SW 1271 (cell line): ENCODE measurements around the gene CMTM8.

ENCODE experiments used
- DNase-seq, 2 experiments: peaks; one replicate each; lab custom pipeline; 2025; lab: John Stamatoyannopoulos, UW

CMTM8 gene

DNA sequence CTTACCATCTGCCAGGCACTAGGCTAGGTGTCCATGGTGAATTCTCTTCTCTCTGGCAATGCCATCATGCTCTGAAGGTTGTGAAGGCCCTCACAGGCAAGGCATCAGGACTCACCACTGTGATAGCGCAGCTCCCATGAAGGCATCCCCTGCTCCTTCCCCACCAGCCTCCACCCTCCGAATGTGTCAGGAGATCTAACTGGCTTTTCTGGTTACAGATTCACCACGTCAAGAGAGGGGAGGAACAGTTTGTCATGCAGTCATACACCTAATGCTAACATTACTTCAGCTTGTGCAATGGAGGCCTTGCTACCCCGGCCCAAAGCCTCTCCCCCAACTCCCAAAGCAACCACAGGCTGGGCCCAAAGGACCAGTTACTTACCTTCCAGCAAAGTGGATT, 8.9 kb upstream of the CMTM8 start:
- no peak for DNase-seq

DNA sequence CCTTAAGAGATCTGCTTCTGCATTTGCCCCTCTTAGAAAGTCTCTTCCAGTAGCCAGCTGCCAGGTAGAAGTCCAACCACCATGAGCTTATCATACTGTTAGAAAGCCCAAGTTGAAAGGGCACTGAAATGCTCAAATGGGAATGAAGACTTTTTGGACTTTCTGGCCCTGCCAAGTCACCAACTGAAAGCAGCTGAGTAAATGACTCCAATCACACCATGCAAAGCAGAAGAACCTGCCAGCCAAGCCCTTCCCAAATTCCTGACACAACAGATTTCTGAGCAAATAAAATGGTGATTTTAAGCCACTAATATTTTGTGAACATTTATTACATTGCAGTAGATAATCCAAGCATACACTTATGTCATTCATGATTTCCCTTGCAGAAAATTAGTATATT, 2.1 kb upstream of the CMTM8 start:
- DNase-seq = no peak

DNA sequence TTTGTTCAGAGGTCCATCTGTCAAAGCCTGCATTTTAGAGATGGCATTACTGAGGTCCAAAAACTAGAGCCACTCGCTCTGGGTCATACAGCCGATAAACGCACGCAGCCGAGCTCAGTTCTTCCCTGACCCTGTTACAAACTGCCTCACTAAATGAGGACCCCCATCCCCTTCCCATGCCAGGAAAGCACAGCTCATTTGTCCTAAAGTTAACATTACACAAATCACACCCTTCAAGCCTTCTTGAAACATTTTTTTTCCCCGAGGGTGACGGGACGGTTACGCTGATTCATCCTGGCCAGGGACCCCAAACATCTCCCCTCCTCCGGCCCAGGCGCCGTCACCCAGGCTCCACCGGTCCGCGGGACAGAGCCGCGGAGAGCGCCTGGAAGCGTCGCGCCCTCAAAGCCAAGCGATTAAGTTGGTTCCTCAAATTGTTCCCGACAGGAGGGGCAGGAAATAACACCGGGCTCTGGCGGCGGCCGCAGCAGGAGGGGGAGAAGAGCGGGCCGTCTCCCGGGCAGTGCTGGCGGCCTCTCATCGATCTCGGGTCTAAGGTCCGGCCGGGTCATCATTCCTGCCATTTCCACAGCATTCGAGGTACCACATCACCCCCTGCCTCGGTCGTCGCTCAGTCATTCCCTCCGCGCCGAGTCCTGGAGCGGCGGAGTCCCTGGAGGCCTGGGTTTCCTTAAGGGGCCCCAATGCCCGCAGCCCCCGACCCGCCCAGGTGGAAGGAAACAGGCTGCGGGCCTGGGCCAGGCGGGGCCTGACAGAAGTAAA, 619 bp upstream of the CMTM8 start:
- DNase-seq = no peak

DNA sequence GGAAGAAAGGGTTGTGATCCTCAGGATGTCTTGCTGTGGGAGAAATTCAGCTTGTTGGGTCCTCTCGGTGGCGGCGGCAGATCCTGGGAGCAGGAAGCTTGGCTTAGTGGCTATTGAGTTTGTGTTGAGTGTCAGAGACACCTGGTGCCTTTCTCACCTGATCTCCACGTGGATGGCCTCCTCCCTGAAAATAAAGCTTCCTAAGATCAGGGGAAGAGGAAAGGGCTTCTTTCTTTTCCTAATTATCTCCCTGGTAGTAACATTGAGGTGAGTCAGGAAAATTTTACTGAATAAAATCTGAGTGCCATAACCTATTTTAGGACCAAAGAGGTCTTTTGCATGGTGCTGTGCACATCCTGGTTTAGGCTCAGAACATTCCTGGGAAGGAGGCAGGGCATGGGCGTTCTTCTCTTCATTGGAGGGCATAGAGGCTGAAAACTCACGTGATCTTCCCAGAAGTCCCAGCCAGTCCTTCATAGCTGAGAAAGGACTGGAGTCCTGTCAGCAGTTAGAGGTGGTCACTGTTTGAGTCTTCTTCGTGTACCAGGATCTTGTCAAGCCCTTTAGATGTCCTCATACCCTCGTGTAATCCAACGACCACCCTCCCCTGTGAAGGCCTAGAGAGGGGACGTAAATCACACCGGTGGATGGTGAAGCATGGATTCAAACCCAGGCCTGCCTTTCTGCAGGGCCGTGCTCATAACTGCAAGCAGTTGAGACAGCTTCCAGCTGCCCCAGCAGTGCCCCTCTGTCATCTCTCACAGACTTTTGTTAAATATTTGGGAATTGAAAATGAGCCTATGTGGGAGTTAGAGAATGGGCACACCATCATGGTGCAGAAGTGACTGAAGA, 1.1 kb downstream of the CMTM8 start:
- peak in 1 of 2 experiments; percentile 52 for DNase-seq

DNA sequence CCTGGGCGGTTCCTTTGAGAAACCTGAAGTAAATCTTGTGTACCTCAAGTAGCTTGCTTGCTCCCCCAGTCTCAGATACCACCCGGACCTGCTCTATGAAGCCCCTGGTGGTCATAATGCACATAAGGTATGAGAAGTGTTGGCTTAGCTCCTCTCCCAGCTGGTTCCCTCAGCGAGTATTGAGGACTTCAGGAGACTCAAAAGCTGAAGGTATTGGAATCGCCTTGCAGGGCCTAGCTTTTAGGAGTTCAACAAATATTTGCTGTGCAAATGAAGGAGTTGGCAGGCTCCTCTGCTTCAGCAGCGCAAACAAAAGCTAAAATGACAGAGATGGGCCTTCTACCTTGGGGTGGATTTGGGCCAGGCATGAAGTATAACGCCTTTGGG, 1.7 kb downstream of the CMTM8 start:
- peak; percentile 50 to 58 for DNase-seq

DNA sequence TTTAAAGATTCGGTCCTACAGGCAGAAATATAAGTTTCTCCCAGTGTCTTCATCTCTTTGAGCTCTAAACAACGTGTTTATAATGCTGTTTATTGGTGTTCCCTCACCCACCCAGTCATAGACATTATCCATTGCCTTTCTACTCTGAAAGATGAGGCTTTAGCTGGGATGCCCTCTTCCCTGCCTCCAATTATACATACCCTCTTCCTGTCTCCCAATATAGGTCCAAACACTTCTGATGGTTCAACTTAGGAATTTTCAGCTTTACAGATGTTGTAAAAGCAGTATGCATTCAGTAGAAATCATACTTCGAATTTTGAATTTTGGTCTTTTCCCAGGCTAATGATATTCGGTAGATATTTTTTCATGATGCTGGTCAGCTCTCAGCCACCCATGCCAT, 2.6 kb downstream of the CMTM8 start:
- DNase-seq = no peak

DNA sequence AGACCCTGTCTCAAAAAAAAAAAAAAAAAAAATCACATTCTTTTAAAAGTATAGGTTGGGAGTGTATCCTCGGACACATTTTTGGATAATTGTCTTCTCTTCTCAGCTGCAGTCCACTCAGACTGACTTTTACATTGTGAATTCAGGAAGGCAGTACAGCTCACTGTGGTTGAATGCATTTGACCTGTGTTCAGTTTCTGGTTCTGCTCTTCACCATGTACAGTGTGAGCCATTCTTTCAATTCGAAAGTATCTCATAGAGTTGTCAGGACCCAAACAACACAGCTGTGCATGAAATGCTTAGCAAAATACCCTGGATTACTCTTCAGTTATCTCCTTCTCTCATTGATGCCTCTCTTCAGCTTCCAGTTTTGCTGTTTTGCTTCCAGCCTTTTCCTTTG, 5.0 kb downstream of the CMTM8 start:
- DNase-seq = no peak

DNA sequence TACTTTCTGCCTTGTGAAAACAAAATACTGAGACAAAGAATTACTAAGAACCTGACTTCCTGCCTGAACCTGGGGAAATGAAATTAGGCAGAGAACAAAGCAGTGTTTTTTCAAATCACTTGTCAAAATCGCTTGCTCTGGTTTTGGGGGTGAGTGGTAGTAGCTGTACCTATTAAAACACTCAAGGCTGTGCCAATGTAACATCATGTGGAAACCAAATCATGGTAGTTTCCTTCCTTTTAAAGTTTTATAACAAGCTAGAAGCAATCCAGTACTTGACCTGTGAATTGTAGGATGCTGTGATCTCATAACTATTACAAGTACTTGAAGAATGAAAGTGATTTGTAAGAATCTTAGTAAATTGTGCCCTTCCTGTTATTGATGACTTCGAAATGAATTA, 6.7 kb downstream of the CMTM8 start:
- no peak for DNase-seq

DNA sequence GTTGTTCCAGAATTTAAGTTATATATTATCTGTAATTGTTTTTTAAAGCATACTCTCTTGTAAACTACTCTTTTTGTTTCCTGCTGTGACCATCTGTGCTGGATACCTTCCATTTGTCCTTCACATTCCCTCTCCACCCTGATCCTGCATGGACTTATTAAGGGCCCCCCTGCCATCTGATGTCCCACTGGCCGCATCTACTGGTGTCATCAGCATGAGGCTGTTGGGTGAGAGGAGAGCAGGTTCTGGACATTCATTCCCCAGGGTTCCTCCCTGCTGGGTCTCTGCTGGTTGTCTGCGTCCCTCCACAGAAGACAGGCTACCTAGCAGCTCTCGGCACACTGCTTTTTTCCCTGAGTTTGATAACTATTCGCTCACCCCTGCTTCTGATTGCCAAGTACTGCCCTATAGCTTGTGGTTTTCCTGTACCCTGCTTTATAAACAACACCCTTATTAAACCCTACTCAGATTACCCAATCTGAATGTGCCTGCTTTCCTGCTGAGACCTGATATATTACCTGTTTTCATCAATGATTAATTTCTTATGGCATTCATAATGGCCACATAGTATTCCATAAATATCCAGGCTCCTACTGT, 7.7 kb downstream of the CMTM8 start:
- no peak for DNase-seq

DNA sequence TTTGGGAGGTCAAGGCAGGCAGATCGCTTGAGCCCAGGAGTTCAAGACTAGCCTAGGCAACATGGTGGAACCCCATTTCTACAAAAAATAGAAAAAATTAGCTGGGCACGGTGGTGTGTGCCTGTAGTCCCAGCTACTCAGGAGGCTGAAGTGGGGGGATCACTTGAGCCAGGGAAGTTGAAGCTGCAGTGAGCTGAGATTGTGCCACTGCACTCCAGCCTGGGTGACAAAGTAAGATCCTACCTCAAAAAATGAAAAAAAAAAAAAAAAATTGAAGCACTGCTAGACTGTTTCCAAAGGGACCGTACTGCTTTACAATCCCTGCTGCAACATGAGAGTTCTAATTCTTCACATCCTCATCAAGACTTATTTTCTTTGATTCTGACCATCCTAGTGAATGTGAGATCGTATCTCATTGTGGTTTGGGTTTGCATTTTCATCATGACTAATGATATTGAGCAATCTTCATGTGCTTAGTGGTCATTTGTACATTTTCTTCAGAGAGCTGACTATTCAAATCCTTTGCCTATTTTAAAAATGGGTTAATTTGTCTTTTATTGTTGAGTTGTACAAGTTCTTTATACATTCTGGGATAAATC, 10.8 kb downstream of the CMTM8 start:
- DNase-seq = peak; percentile 49 to 85

DNA sequence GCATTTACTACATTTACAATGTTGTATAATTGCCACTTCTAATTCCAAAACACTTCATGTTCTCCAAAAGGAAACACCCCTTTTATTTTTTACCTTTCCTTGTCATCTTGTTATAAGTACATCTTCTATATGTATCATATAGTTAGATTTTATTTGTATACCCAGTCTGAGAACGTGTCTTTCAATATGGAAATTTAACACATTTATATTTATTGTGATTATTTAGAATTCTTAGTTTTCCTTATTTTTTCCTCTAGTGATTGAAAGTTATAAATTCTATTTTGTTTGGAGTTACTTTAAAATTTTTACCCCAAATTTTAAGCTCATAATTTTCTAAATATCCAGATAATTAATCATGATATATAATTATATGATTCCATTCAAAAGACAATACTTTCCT, 15.8 kb downstream of the CMTM8 start:
- no peak for DNase-seq

DNA sequence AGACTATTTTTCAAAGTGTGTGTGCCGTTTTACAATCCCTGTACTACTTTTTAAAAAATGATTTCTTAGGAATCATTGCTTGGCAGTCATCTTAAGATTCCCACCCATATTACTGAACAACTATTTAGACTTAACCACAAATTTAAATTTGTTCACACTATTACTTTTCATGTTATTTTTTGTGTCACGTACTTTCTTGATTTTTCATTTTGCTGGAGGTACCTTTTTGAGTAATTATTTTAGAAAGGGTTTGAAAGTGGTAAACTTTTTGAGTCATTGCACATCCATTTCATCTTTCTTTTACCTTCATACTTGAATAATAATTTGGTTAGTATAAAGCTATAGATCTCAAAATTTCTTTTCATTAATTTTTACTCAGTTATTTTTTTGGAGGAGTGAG, 16.9 kb downstream of the CMTM8 start:
- DNase-seq = no peak

DNA sequence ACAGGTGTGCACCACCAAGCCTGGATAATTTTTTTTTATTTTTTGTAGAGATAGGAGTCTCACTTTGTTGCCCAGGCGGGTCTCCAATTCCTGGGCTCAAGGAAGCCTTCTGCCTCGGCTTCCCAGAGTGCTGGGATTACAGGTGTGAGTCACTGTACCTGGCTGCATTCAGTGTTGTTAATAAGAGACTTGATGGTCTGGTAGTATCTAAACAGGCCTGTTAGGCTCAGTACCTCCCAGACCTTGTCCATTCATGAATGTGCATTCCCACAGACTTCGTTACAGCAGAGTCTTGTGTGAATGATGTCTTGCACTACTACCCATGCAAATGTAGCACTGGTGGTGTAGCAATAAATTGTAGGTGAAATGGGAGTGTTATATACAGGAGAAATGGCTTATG, 17.7 kb downstream of the CMTM8 start:
- DNase-seq = no peak

DNA sequence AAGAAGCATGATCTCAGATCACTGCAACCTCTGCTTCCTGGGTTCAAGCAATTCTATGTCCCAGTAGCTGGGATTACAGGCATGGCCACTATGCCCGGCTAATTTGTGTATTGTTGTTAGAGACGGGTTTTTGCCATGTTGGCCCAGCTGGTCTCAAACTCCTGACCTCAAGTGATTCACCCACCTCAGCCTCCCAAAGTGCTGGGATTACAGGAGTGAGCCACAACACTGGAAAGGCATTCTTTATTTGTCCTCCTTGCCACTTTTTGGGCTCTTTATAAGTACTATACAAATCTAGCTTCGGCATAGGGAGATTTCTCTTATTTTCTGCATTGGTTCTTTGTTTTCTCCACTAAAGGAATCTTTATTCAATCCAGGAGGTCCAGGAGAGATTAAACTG, 18.6 kb downstream of the CMTM8 start:
- DNase-seq = no peak

DNA sequence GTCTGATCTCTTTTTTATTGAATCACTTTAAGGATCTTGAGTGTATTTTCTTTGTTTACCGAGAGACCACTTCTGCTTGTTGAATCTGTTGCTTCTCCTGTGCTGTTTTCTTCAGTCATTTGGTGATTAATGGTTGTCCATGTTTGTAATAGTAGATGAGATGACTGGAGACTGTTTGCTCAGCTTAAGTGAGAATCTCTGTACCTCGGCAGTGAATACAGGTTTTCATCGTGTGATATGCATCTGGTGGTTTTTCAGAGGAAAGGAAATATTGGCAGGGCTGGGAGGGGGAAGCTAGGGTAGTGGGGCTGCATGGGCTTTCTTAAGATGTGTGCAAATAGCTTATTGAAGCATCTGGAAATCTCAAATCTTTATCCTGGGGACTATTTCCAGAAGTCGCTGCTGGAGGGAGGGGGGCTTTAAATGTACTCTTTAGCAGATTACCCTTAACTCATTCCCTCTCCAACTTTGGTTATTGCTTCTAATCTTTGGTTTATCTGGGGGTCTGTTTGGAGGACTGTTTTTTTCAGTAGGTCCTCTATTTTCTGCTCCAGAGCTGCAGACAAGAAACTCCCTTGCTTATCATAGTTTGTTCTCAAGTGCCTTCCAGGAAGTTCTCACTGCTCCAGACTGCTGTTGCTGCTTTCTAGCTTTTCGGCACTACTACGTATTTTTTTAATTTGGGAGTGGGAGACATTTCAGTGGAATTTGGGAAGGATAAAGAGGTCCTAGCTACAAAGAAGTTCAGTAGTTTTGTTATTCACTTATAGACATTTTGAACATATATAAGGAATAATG, 19.4 kb downstream of the CMTM8 start:
- DNase-seq = no peak

DNA sequence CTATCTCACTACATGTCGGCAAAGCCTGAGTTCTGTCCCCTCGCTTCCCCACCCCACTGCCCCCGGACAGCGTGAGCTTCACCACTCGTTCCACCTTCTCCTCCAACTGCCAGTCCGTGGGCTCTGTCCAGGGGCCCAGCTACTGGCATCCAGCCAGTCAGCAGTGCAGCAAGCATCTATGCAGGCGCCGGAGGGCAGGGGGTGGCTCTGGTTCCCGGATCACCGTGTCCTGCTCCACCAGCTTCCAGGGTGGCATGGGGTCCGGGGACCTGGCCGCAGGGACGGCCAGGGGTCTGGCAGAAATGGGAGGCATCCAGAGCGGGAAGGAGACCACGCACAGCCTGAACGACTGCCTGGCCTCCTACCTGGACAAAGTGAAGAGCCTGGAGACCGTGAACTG, 20.4 kb downstream of the CMTM8 start:
- DNase-seq = no peak

DNA sequence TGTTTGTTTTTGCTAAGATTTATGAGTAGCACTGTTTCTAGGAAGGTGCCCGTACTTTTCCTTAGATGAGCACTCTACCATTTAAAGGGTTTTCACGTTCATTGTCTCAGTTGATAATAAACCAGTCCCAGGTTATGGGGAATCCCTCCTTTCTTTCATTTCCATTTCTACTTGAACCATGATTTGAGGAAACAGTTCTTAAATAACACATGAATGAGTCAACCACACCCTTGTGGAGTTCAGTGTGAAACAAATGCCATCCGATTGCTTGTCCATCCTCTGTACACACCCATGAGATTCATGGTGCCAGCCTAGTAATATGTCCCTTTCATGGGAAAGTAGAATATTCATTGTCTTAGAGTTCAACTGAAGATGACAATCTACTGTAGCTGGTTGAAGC, 23.1 kb downstream of the CMTM8 start:
- no peak for DNase-seq

DNA sequence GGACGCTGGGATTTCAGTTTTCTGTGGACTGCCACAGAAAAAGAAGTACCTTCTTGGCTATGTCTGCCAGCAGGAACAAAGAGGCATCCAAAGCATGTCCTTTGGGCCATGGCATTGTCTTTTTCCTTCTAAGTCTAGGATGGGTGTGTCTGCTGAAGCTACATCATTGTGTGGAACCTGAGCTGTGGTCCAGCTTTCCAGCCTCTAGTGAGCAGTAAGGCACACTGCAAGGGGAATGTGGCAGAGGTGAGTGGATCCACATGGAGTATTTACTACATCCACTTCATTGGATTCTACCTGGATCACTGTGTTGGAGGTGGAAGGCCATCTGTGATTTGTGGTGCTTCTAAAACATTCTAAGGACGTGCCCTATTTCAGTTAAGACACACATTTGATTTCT, 23.7 kb downstream of the CMTM8 start:
- no peak for DNase-seq

DNA sequence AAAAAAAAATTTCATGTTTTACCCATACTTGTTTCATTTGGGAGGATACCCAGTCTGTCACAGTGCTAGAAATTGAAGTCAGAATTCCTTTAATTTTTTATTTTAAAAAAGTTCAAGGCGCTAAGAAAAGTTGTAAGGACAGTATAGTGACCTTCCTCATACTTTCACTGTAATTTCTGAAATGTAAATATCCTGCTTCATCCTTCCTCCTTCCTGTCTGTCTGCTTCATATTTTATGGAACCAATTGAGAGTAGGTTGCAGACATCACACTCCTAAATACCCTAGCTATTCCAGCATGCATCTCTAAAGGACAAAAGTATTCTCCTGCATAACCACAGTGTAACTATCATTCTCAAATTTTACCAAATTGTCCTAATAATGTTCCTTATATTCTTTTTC, 35.8 kb downstream of the CMTM8 start:
- DNase-seq = no peak

DNA sequence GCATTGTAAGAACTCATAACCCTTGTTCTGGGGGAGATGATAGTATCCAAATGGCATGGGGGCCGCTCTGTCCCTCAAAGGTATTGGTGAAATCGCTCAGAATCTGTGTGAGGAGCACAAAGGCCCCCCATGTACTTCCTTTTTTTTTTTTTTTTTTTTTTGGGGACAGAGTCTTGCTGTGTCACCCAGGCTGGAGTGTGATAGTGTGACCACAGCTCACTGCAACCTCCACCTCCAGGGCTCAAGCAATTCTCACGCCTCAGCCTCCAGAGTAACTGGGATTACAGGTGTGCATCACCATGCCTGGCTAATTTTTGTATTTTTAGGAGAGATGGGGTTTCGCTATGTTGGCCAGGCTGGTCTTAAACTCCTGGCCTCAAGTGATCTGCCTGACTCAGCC, 37.0 kb downstream of the CMTM8 start:
- DNase-seq = no peak

DNA sequence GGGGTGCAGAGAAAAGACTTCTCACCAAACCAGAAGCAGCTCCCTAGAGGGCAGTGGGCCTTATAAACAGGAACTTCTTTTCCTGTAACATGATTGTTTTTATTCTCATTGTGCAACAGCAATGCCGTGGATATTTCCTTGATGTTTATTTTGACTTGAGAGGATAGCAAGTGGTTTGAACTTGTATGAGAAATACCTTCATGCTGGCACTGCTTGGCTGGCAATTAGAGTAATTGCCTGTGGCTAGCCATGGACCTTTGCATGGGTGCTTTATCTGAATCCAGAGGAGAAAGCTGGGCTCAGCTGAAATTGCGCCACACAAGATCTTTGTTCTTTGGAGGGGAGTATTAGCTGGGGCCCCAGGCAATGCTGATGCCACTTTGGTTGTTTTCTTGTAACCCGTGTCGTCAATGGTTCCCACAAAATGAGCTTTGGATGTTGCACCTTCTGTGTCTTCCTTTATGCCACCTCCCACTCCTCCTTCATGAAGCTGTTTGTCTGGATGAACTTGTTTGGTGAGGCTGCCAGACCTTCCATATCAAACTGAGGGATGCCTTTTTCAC, 37.9 kb downstream of the CMTM8 start:
- DNase-seq = no peak

DNA sequence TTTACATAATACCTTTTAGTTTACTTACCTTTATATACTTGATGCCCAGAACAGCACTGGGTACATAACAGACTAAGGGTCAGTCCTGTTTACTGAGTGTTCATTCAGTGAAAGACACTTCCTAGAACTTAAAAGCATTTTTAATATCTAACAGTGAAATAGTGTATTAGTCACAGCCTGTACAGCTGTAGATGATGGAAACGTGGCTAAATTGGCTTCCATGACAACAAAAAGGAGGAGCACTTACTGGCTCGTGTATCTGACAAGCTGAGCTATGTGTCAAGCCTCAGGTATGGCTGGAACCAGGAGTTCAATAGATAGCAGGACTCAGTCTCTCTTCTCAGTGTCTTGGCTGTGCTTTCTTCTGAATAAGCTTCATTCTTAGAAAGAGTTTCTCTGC, 40.2 kb downstream of the CMTM8 start:
- DNase-seq = peak in 1 of 2 experiments; percentile 21
